ENCODE results near the gene OR5AU1. TPM values are rescaled to one million over a fixed set of nuclear protein-coding genes. Genes with fewer than 3 reads are reported as not detected.

Gene OR5AU1
- total RNA-seq, 1 donor from 2014 or later: not detected

GRCh38 chr14:21142357-21142756 is 13.5 kb downstream of the OR5AU1 start:
- H3K27me3 ChIP-seq: no peaks in the 10 kb centered on the region
- H3K27ac ChIP-seq: no peak overlapping the region
- intact Hi-C loops (cut with DNase I): no loop called here
- TF ChIP-seq POLR2AphosphoS5 (IDR thresholded peaks at IDR 0.05; ENCODE audit: insufficient read depth in 1 of 2, low read depth in 1 of 2): no peak
- no peak for TF ChIP-seq POLR2A (IDR thresholded peaks at IDR 0.05)
- H3K9me3 ChIP-seq: no peaks in the 10 kb centered on the region
- H3K36me3 ChIP-seq: no peaks in the 10 kb centered on the region
- no peaks in the 10 kb centered on the region for H3K4me1 ChIP-seq
- DNase-seq (ENCODE audit: extremely low spot score in 2 of 2): no peak
- H3K4me3 ChIP-seq: no peak overlapping the region

GRCh38 chr14:21136024-21136423 is 19.8 kb downstream of the OR5AU1 start:
- no peak overlapping the region for H3K4me3 ChIP-seq
- H3K27ac ChIP-seq: no peak overlapping the region
- TF ChIP-seq CTCF (IDR thresholded peaks at IDR 0.05) (peak in 2 of 3 experiments; percentile 13 to 24), POLR2A (IDR thresholded peaks at IDR 0.05) (no peak), POLR2AphosphoS5 (IDR thresholded peaks at IDR 0.05; ENCODE audit: insufficient read depth in 1 of 2, low read depth in 1 of 2) (no peak)
- no peaks in the 10 kb centered on the region for H3K9me3 ChIP-seq
- no peaks in the 10 kb centered on the region for H3K36me3 ChIP-seq
- no peak for DNase-seq (ENCODE audit: extremely low spot score in 2 of 2)
- intact Hi-C loops (cut with DNase I): no loop called here
- H3K4me1 ChIP-seq: no peaks in the 10 kb centered on the region
- no peaks in the 10 kb centered on the region for H3K27me3 ChIP-seq

GRCh38 chr14:21133901-21134300 is 22.0 kb downstream of the OR5AU1 start:
- Histone ChIP-seq H3K36me3 (no peaks in the 10 kb centered on the region), H3K4me3 (no peak overlapping the region), H3K9me3 (no peaks in the 10 kb centered on the region), H3K4me1 (no peaks in the 10 kb centered on the region), H3K27me3 (no peaks in the 10 kb centered on the region), H3K27ac (no peak overlapping the region)
- intact Hi-C loops (cut with DNase I): no loop called here
- no peak for DNase-seq (ENCODE audit: extremely low spot score in 2 of 2)
- TF ChIP-seq POLR2A (IDR thresholded peaks at IDR 0.05) (no peak), CTCF (IDR thresholded peaks at IDR 0.05) (no peak), POLR2AphosphoS5 (IDR thresholded peaks at IDR 0.05; ENCODE audit: insufficient read depth in 1 of 2, low read depth in 1 of 2) (no peak)

- Histone ChIP-seq H3K27me3 (no peaks in the 10 kb centered on the region), H3K9me3 (no peaks in the 10 kb centered on the region), H3K4me1 (no peaks in the 10 kb centered on the region), H3K36me3 (no peaks in the 10 kb centered on the region), H3K4me3 (no peak overlapping the region), H3K27ac (no peak overlapping the region)
- no peak for DNase-seq (ENCODE audit: extremely low spot score in 2 of 2)
- intact Hi-C loops (cut with DNase I): no loop called here
- no peak for TF ChIP-seq POLR2AphosphoS5 (IDR thresholded peaks at IDR 0.05; ENCODE audit: insufficient read depth in 1 of 2, low read depth in 1 of 2)
- no peak for TF ChIP-seq POLR2A (IDR thresholded peaks at IDR 0.05)
- no peak for TF ChIP-seq CTCF (IDR thresholded peaks at IDR 0.05)
Measured at GRCh38 chr14:21123429-21123828, 32.4 kb downstream of the OR5AU1 start.

- Histone ChIP-seq H3K27me3 (no peaks in the 10 kb centered on the region), H3K4me3 (no peak overlapping the region), H3K9me3 (no peaks in the 10 kb centered on the region), H3K4me1 (no peaks in the 10 kb centered on the region), H3K36me3 (no peaks in the 10 kb centered on the region), H3K27ac (no peak overlapping the region)
- no peak for TF ChIP-seq POLR2A (IDR thresholded peaks at IDR 0.05)
- TF ChIP-seq POLR2AphosphoS5 (IDR thresholded peaks at IDR 0.05; ENCODE audit: insufficient read depth in 1 of 2, low read depth in 1 of 2): no peak
- no peak for TF ChIP-seq CTCF (IDR thresholded peaks at IDR 0.05)
- DNase-seq (ENCODE audit: extremely low spot score in 2 of 2): no peak
- intact Hi-C loops (cut with DNase I): no loop called here
Measured at GRCh38 chr14:21121122-21121521, 34.7 kb downstream of the OR5AU1 start.

All from vagina (tissue), 2 donors.